HG03432 (cell line): ENCODE results near the gene WWOX.

Experiments used
- ATAC-seq: cut with Tn5 transposase; IDR thresholded peaks from one replicate; pipeline ENCODE4 v1.9.1; 2021; ENCODE audit warnings: mild to moderate bottlenecking, moderate library complexity; ENCODE audit not compliant: unreplicated experiment

The WWOX gene

DNA sequence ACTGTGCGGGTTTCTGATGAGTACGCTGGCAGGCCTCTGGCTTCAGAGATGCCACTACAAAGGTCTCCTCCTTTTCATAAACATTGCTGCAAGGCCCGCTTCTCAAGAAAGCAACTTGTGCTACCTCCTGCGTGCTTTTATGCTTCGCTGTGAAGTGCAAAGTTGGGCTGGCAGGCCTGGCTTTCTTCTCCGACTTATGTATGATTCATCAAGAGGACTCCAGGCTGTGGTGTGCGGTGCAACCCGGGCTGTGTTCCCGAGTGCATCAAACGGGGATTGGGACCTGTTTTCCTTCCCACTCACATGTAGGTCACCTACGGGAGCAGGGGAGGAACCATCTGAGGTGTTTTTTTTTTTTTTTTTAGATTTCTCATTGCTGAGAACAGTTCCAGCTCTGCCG is 534.1 kb downstream of the WWOX start:
- ATAC-seq, result no peak

DNA sequence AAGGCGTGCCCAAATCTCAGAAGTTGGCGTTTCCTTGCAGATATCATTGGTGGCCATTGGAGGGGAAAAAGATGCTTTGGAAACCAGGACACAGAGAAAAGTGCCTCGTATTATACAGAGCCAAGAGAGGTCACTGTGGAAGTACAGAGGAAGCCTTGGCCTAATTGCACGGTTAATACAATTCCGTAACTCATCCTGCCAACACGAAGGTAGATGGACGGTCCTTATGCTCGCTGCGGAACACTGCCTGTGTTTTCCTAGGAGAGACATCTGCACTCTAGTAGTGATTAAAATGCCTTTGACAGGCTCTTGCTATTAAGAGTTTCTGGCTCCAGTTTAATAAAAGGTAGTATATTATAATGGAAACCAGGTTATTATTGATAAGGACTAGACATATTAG is 536.4 kb downstream of the WWOX start:
- ATAC-seq, result no peak

DNA sequence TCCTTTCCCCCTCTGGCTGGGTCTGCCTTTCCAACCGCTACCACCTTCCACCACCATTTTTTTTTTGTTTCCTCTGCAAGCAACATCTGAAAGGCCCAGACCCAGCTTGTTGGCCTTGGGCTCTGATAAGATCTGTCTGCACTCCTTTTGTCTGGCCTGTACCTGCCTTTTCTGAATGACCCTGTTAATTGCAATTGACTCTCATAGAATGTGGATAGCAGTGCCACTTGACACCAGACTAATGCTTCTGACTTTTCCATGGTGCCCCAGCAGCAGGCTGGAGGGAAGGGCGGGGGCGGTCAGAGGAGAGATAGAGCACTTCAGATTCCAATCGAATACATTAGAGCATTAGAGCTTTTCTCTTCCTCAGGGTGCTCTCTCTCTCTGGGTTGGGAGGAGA is 538.9 kb downstream of the WWOX start:
- no peak for ATAC-seq

DNA sequence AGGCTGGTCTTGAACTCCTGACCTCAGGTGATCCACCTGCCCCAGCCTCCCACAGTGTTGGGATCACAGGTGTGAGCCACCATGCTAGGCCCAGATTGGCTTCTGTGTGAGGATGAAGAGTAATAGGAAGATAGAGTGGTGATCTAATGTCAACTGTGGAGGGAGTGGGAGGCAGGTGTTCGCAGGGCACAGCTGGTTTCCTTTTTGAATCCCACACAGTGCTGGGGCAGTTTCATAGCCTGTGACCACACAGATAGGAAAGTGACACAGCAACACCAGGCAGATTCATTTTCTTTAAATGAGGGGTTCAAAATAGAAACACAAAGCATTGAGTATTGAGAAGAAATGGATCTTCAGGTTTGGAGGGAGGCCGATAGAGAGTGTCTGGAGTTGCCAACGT is 540.3 kb downstream of the WWOX start:
- peak; percentile 51 for ATAC-seq

DNA sequence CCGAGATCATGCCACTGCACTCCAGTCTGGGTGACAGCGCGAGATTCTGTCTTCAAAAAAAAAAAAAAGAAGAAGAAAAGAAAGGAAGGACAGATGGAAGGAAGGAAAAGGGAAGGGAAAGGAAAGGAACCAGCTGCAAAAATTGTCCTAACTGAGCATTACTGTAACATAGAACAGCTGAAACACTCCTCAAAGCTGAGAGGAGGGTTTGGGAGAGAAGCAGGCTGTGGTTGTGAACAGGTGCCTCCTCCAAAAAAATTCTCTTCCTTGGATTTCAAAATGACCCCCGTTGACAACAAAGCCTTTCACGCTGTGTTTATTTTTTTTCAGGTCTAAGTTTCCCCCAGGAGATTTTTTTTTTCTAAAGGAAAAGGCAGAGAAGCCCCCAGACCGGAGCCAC is 541.4 kb downstream of the WWOX start:
- ATAC-seq, result no peak

DNA sequence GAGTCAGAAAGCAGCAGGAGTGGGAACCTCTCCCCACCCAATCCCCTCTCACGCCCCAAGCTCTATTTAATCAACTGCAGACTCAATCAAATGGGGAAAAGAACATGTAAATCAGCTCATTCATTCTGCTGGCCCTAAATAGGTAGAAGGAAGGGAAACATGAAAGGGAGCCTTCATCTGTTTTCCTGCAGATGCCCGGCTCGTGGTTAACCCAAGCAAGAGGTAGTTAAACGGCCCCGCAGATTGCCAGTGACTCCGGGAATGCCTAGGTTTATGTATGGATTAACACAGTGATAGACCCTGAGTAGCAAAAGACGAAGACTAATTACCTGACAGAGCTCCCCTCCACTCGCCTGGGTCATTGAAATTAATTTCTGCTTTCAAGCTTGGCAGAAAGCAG is 542.0 kb downstream of the WWOX start:
- no peak for ATAC-seq

DNA sequence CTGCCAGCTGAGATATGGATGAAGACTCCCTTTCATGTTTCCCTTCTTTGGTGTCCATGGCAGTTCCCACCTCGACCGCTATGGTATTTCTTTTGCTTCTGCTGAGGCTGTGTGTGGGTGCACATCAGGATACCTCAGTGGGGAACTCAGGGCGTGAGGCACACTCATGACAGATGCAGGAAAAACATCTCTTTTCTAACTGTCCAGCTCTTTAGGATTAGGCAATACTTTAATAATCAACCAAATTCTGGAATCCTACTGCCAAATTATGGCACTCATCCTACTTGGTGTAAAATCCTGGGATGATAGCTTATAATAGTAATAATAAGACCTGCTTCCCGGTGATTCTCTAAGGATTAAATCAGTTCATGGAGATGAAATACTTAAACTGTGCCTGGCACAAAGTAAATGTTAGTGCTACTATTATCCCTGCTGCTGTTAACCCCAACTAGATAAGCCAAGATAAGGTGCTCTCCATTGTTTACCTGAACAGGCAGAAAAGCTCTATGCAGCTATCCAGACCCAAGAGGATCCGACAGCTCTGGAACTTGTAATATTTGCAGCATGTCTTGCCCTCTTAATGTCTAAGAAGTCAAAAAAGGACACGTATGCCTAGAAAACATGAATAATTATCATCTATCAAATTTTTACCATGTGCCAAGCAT is 543.3 kb downstream of the WWOX start:
- ATAC-seq, result no peak

DNA sequence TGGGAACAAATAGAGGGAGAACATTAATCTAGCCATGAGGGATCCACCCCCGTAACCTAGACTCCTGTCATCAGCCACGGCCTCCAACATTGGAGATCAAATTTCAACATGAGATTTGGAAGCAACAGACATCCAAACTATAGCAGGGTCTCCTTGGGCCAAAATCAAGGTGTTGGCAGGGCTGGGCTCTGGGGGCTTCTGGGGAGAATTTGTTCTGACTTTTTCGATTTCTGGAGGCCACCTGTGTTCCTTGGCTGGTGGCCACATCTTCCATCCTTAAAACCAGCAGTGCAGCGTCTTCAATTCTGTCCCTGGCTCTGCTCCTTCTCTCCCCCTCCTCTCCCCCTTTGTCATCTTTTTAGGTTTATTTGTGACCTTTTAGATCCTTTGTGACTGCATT is 546.2 kb downstream of the WWOX start:
- ATAC-seq, result no peak

DNA sequence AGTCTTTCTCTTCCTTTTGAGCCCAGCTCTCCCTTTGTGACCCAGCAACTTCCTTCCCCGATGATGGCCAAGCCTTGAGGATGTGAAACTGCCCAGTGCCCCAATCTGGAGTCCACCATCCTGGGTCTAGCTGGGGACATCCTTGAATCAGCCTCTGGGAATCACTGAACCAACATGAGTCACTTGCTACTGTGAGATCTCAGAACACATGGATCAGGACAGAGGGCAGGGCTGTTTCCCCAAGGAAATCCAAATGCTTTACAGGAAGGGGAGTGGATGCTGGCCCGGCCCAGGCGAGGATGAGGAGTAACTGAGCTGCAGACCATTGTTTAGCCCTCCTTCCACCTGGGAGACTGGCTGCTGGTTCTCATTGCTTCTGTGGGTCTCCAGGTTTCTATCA is 547.6 kb downstream of the WWOX start:
- ATAC-seq, result no peak

DNA sequence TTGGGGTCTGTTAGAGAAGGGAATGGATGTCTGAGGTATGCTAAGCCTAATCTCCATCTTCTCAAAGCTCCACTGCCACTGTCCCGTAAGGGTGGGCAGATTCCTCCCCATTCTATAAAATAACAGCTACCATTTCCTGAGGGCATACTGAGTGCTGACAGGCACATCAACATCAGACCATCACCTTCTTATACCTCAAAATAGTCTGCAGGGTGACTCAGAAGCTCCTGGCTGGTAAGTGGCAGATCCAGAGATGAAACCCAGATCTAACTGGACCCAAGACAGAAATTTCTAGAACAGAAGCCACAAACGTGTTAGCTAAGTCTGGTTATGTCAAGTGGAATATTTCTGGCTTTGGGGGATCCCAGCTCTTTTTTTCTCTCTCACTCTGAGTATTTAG is 548.0 kb downstream of the WWOX start:
- no peak for ATAC-seq

DNA sequence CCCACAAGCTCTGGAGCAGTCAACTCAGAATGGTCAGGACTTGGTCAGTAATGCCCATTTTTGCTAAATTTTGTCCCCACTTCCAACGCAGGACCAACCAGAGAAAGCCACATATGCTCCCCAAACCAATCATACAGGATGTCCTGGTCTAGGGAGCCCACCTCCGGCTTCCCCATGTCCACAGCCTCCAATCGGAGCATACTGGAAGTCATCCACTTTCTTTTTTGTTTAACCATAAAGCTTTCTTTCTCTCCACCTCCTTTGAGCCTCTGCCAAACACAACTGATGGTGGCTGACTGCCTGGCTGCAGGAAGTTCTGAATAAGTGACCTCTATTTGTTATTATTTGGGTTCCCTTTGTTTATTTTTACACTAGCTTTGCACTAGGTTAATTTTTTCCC is 549.1 kb downstream of the WWOX start:
- no peak for ATAC-seq

DNA sequence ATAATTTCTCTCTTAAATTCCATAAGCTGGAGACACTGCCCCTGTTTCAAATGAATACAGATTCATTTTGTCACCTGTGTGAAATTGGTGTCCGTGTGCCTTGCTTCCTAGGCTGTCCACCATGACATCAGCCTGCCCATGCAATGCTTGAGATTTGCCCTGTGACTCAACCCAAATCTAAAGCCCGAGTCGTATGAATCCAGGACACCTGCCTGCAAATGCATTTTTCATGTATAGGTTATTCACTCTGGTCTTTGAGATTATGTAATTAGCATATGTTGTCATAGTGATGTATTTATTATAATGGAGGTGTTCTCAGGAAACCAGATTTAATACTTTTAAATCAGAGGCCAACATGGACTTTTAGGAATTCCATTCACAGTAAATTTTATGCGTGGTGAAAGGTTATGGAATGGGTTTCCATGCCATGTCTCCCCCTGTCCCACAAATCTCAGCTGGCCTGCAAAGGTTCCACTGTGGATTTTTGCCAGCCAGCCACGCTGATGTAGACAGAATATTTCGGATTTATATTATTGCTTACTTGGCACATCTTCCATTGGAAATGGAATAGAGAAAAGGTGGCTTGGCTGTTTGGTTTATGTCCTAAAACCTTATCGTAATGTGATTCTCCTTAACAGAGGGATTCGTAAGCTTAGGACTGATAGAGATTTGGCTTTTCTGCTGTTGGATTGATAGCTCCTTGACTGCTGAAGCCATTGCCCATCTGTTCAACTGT is 551.1 kb downstream of the WWOX start:
- no peak for ATAC-seq

DNA sequence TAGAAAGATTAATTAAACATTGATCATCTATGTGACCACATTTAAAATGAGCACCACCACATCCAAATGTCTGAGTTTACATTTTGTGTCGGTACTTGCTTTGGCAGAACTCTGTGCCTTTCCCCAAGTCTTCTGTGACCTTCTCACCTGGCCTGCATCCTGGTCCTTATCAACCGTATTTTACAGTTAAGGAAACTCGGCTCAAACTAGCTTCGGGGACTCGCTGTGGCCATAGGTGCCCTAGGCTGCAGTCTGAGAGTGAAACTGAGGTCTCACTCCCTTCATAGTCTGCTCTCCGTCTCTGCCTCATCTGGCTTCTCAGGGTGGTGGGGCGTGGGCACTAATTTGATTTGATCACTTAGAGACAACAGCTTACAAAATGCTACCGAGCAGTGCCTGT is 555.5 kb downstream of the WWOX start:
- ATAC-seq, result no peak

DNA sequence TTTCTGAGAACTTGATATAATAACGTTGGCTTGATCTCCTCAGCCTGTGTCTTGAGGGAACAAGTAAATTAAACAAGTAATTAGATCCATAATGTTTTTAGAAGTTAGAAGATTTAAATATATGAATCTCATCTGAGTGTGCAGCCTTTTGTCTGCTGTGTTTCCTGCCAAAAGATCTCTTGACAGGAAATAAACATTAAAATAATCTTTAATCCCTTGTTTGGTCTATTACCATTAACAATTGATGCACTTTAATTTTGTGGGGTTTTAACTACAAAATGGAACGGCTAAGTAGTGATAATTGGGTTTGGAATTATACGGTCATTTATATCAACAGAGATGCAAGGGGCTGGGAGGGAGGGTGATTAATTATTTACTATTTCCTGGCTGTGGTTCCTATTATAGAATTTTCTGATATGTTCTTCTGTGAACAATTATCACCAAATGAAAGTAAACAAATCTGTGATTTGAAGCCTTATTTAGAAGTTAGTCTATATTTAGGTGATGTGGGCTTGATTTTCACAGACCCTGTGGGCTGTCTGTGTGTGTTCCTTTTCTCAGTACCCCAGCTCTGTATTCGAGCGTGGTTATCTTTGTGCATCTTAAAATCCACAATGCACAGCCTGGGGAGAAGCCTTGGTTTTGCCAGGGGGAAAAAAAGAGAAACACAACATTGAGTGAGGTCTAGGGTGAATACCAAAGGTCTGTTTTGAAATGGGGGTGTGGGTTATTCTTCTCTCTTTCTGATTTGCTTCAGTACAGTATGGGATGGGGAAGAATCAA is 556.1 kb downstream of the WWOX start:
- no peak for ATAC-seq

DNA sequence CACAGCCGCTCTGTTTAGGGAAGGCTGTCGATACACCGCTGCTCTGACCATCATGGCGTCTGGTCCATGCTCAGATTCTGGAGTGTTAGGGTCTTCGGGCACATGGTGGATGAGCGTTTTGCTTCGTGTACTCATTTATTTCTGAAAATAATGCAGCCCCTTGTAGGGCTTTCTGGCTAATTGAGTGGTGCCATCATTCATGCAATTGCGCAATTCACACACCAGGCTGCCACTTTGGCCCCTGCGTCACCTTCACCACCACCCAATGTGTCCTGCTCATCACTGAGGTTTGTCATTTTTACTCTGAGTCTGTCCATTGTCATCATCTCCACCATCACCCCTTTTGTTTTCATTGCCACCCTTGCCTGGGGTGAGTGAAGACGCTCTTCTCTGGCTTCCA is 557.4 kb downstream of the WWOX start:
- no peak for ATAC-seq

DNA sequence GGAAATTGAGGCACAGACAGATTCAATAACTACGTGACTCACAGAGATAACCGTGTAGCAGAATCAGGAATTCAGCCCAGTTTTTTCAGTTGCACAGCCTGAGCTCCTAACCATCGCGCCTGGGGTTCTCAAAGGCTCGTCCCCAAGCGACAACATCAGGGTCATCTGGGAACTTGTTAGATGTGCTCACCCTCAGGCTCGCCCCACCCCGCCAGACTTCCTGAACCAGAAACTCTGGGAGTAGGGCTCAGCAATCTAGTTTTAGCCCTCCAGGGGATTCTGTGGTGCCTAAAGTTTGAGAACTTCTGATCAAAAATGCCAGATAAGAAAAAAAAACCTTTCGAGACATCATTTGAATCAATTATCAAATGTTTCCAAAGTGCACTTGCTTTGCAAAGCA is 559.8 kb downstream of the WWOX start:
- ATAC-seq, result no peak

DNA sequence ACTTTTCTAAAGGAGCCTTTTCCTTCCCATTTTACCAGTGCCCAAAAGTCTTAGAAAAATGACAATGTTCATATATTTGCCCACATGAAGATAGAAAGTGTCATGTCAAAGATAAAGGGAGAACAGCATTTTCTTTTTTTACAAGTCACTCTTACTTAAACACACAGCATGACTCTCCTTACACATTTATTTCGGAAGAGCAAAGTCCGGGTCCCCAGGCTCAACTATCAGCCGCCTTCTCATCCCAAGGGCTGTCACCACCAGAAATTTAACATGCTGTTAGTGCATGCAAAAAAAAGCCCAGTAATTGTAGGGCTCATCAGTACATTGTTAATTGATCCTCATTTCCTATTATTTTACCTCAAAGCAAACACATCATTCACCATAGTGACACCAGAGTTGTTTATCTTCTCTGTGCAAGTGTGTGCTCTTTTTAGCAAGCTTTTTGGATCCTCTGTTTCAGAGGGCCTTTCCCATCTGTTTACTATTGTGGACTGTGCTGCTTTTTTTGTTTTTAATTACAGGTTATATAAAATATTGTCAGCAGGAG is 560.3 kb downstream of the WWOX start:
- no peak for ATAC-seq

DNA sequence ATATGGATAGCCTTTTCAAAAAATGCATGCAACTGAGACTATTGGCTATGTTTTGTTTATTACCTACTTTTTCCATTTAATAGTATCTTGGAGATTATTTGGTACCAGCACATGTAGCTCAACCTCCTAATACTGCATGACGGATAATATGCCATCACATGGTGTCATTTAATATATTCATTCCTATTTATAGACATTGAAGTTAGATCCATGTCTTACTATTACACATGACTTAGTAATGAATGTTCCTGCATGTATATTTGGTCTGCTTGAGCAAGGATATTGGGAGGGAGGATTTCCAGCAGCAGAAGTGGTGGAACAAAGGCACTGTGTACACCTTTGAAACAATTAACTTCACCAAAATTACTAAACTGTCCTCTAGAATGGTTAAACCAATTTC is 561.3 kb downstream of the WWOX start:
- ATAC-seq, result no peak

DNA sequence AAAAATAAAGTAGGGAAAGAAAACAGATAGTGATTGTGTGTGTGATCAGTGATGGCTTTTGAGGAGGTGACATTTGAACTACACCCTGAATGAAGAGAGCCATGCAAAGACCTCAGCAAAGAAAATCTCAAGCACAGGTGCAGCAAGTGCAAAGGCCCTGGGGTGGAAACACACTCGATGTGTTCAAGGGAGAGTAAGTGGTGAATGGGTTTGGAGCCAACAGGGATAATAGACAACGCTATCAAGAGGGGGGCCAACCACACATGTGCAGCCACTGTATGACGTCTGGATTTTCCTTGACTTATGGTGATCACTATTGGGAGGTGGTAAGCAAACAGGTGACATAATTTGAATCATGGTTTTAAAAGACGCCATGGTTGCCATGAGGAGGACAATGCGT is 564.2 kb downstream of the WWOX start:
- ATAC-seq, result no peak

DNA sequence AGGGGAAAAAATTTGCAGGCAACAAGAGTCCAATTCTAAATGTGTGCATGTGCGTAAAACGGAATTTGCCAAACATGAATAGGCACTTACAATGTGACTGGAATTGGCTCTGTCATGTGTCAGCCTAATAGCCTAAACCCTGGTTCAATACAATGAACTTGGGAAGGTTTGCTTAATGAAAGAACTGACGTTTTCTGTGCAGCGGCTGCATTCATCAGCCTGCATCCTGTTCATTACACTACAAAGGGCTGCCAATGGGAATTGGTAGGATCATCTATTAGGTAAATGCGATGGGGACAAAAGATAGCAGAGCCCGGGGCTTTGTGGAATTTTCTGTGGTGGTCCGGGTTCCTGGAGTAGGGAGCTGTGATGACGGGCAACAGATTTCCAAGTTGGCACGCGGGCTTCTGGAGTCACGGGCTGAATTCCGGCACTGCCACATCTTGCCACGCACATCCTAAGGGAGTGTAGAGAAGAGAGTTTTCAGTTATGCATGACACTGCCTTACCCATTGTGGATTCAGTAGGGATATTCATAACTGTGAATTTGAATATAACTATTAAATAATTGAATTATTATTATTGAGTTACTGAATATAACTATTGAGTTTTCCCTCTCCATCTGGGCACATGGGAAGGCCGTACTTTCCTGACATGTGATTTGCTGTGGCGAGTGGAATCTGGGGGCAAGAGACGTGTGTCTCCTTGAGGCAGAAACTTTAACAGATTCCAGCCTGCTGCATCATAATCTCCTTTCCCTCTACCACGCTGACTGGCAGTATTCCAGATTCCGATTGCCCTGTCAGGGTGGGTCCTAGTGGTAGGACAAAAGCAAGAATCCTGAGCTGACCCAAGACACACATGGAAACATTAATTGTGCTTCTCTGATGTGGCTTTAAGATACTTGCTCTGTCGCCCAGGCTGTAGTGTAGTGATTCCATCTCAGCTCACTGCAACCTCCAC is 565.6 kb downstream of the WWOX start:
- ATAC-seq, result no peak

DNA sequence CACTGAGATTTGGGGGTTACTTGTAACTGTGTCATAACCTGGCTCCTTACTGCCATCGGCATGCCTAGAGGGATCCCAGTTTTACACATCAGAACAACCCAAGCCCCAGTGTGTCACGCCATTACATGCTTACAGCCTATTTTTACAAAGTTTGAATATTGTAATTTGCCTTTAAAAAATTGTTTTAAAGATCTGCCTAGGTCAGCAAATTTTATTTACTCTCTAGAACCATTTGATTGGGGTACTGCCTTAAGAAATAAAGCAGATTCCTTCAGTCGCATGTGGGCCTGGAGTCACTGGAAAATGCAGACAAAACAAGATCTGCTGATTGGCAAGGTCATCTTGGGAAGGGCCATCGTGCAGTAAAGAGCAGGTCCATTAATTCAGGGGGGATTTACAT is 566.9 kb downstream of the WWOX start:
- ATAC-seq, result no peak
